Measurements from ENCODE around the gene WDR46.
A peak's percentile ranks its signal among the peaks of the same experiment; 100 is the strongest.

Gene WDR46

GRCh38 chr6:33313709-33314514, 24.9 kb upstream of the WDR46 start, which contains the start of gene TAPBP:
Gene TAPBP (minus strand): TSS chr6:33314078. CDS start chr6:33314041, 37 bp downstream.
- DNase-seq, result peak; percentile 94

- peak in 1 of 2 donors; percentile 63 for DNase-seq
Measured at GRCh38 chr6:33313105-33313708, 24.2 kb upstream of the WDR46 start.

- peak; percentile 93 for DNase-seq
Measured at GRCh38 chr6:33312361-33313104, 23.5 kb upstream of the WDR46 start.

GRCh38 chr6:33306356-33306755, 17.3 kb upstream of the WDR46 start:
- no peak for DNase-seq

- DNase-seq, result no peak
Measured at GRCh38 chr6:33305052-33305451, 16.0 kb upstream of the WDR46 start.

GRCh38 chr6:33304216-33304615, 15.2 kb upstream of the WDR46 start:
- DNase-seq, result no peak

- DNase-seq, result no peak
Measured at GRCh38 chr6:33301877-33302276, 12.8 kb upstream of the WDR46 start.

- peak; percentile 93 to 95 for DNase-seq
Measured at GRCh38 chr6:33299237-33299944, 10.4 kb upstream of the WDR46 start.

GRCh38 chr6:33298773-33299236, 9.8 kb upstream of the WDR46 start, which contains the start of gene RGL2:
Gene RGL2 (minus strand): TSS chr6:33298942. CDS start chr6:33298610, 332 bp downstream.
- DNase-seq, result peak; percentile 71 to 78

GRCh38 chr6:33297956-33298772, 9.1 kb upstream of the WDR46 start:
- DNase-seq, result peak; percentile 85 to 88

GRCh38 chr6:33297406-33297955, 8.4 kb upstream of the WDR46 start:
- peak in 1 of 2 donors; percentile 34 for DNase-seq

- DNase-seq, result no peak
Measured at GRCh38 chr6:33296797-33297405, 7.9 kb upstream of the WDR46 start.

- DNase-seq, result no peak
Measured at GRCh38 chr6:33295621-33296369, 6.8 kb upstream of the WDR46 start.

GRCh38 chr6:33294086-33294823, 5.2 kb upstream of the WDR46 start:
- no peak for DNase-seq

GRCh38 chr6:33292996-33293682, 4.1 kb upstream of the WDR46 start:
- DNase-seq, result no peak

- no peak for DNase-seq
Measured at GRCh38 chr6:33290459-33290858, 1.4 kb upstream of the WDR46 start.

GRCh38 chr6:33289784-33290315, 811 bp upstream of the WDR46 start:
- DNase-seq, result no peak

- no peak for DNase-seq
Measured at GRCh38 chr6:33288141-33288920, 708 bp downstream of the WDR46 start.
